ENCODE results near the gene METTL22.

METTL22 gene

DNA sequence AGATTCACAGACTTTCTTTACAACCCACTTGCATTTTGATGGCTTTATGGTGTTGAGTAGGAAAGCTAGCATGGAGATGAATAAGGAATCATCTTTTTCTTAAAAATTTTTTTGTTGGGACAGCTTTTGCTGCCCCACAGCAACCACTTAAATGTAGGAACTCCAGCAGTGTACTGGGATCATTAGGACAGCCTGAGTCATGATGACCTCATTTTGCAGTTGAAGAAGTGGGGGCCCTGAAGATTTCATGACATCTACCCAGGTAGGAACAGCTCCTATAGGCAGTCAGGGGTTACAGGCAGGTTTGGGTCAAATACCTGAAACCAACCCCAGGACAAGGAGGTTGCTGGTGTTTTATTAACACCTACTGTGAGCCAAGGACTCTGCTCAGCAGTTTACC lies 2.1 kb downstream of the METTL22 start:
- H3K9me3 ChIP-seq (ENCODE audit: control insufficient read depth in 1 of 2, low read length in 2 of 2) = no peaks in the 10 kb centered on the region
- H3K4me1 ChIP-seq (ENCODE audit: control insufficient read depth in 1 of 2, insufficient read depth in 2 of 2, low read length in 2 of 2) = peaks cover 0 to 17% of the 10 kb centered on the region in 2 donors
- H3K36me3 ChIP-seq (ENCODE audit: control insufficient read depth in 1 of 2, insufficient read depth in 2 of 2, low read length in 2 of 2) = peaks cover 26 to 30% of the 10 kb centered on the region in 2 donors
- H3K4me3 ChIP-seq (ENCODE audit: low read depth in 1 of 2, low read length in 2 of 2) = no peak overlapping the region
- H3K27me3 ChIP-seq (ENCODE audit: low read depth, low read length) = no peaks in the 10 kb centered on the region
- H3K27ac ChIP-seq (ENCODE audit: low read length) = no peak overlapping the region

DNA sequence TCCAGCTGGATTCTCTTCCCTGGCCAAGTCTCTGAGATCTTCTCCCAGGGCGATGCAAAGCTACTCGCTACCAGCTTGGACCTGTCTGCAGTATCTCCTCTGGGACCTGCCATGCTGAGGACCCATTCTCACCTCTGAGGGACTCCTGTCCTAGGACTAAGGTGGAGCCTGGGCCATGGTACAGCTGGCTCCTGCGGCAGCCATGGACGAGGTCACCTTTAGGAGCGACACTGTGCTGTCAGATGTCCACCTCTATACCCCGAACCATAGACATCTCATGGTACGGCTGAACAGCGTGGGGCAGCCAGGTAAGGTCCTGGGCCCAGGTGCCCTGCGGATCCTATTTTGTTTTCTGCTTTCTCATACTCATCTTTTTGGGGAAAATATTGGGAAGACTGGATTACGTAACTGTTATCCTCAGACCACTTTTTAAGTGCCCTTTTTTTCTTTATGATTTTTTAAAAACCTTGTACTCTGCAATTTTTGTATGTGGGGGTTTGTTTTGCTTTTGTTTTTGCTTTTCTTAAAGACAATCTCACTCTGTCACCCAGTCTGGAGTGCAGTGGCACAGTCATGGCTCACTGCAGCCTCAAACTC lies 4.1 kb downstream of the METTL22 start:
- no peaks in the 10 kb centered on the region for H3K9me3 ChIP-seq (ENCODE audit: control insufficient read depth in 1 of 2, low read length in 2 of 2)
- peaks cover 45 to 50% of the 10 kb centered on the region in 2 donors for H3K36me3 ChIP-seq (ENCODE audit: control insufficient read depth in 1 of 2, insufficient read depth in 2 of 2, low read length in 2 of 2)
- no peak overlapping the region for H3K27ac ChIP-seq (ENCODE audit: low read length)
- no peaks in the 10 kb centered on the region for H3K27me3 ChIP-seq (ENCODE audit: low read depth, low read length)
- no peak overlapping the region for H3K4me3 ChIP-seq (ENCODE audit: low read depth in 1 of 2, low read length in 2 of 2)
- H3K4me1 ChIP-seq (ENCODE audit: control insufficient read depth in 1 of 2, insufficient read depth in 2 of 2, low read length in 2 of 2) = peaks cover 0 to 17% of the 10 kb centered on the region in 2 donors

DNA sequence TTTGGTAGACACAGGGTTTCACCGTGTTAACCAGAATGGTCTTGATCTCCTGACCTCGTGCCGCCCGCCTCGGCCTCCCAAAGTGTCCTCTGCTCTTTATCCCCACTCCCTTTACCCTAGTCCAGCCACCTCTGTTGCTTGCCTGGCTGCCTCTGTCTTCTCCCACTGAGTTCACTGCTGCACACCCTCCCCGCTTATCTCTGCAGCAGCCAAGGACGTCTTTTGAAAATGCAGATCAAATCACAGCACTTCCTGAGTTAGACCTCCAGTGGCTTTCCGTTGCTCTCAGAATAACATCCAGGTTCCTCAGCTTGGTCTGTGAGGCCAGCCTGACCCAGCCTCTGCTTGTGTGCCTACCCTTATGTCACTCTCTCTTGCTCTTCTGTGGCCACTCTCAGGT lies 5.4 kb downstream of the METTL22 start:
- Histone ChIP-seq H3K4me3 (ENCODE audit: low read depth in 1 of 2, low read length in 2 of 2) (no peak overlapping the region), H3K27ac (ENCODE audit: low read length) (no peak overlapping the region), H3K9me3 (ENCODE audit: control insufficient read depth in 1 of 2, low read length in 2 of 2) (no peaks in the 10 kb centered on the region), H3K4me1 (ENCODE audit: control insufficient read depth in 1 of 2, insufficient read depth in 2 of 2, low read length in 2 of 2) (peaks cover 0 to 17% of the 10 kb centered on the region in 2 donors), H3K36me3 (ENCODE audit: control insufficient read depth in 1 of 2, insufficient read depth in 2 of 2, low read length in 2 of 2) (peaks cover 48 to 61% of the 10 kb centered on the region in 2 donors), H3K27me3 (ENCODE audit: low read depth, low read length) (no peaks in the 10 kb centered on the region)

DNA sequence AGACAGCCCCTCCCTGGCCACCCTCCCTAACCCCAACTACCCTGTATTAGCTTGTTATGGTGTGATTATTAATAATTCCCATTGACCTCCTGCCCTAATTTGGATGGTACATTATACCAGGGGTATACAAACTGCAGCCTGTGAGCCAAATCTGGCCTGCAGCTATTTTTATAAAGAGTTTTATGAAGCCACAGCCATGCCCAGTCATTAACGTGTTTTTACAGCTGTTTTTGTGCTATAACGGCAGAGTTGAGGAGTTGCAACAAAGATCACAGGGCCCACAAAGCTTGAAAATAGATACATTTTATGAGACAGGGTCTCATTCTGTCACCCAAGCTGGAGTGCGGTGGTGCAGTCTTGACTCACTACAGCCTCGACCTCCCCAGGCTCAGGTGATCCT lies 6.0 kb downstream of the METTL22 start:
- peaks cover 0 to 13% of the 10 kb centered on the region in 2 donors for H3K4me1 ChIP-seq (ENCODE audit: control insufficient read depth in 1 of 2, insufficient read depth in 2 of 2, low read length in 2 of 2)
- peaks cover 48 to 66% of the 10 kb centered on the region in 2 donors for H3K36me3 ChIP-seq (ENCODE audit: control insufficient read depth in 1 of 2, insufficient read depth in 2 of 2, low read length in 2 of 2)
- no peaks in the 10 kb centered on the region for H3K27me3 ChIP-seq (ENCODE audit: low read depth, low read length)
- H3K27ac ChIP-seq (ENCODE audit: low read length) = no peak overlapping the region
- no peak overlapping the region for H3K4me3 ChIP-seq (ENCODE audit: low read depth in 1 of 2, low read length in 2 of 2)
- H3K9me3 ChIP-seq (ENCODE audit: control insufficient read depth in 1 of 2, low read length in 2 of 2) = no peaks in the 10 kb centered on the region

DNA sequence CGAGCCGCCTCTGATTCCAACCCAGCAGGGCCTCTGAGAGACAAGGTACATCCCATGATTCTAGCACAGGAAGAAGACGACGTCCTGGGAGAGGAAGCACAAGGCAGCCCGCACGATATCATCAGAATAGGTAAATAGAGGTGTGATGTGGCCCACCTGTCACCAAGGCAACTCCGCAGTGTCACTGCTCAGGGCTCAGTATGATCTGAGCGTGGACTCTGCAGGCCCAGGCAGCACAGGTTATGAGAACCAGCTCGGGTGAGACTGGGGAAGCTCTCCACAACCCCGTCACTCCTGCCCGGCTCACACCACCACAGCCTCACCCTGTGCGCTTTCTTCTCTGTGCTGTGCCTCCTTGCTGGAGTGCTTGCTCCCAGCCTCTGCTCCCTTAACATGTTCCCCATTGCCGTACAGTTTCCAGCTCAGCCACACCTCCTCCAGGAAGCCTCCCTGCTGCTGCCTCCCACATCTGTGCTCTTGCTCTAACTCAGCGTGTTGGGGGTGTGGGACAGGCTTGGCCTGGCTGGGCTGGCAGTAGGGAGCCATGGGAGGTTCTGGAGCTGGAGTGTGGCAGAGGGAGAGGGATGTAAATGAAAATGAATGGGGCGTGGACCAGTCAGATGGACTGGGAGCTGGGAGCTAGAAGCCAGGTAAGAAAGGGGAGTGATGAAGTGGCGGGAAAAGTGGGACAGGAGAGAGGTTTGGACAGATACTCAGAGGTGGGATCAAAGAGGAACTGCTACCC lies 7.7 kb downstream of the METTL22 start:
- peaks cover 52 to 74% of the 10 kb centered on the region in 2 donors for H3K36me3 ChIP-seq (ENCODE audit: control insufficient read depth in 1 of 2, insufficient read depth in 2 of 2, low read length in 2 of 2)

DNA sequence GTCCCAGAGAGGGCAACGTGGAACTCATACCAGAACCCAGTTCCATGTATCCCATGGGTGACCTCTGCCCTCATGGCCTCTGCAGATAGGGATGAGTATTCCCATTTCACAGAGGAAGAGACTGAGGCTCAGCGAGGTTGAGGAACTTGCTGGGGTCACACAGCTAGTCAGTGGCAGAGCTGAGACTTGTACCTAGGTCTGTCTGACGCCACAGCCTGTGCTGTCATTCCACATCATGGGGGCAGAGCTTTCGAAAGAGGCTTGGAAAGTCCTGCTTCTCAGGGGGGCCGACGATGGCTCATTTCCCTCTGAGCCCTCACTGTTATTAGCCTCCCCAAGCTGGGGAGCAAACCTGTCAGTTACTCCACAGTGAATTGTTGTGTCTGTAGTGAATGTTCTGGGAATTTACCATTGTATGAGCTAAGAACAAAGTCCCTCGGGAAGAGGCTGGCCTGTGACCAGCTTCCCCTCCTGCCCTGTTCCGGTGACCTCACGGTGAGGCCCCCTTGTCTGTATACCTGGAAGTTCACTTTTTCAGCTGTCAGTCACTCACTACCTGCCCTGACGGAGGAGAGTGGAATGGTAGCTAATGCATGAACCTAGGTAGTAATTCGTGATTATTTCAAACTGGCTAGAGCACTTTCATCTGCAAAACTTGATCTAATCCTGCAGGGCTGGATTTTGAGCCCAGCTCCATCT lies 8.9 kb downstream of the METTL22 start:
- Histone ChIP-seq H3K4me1 (ENCODE audit: control insufficient read depth in 1 of 2, insufficient read depth in 2 of 2, low read length in 2 of 2) (no peaks in the 10 kb centered on the region), H3K27ac (ENCODE audit: low read length) (no peak overlapping the region)

More for the DNA sequence above, 7.7 kb downstream of the METTL22 start:
- Histone ChIP-seq H3K27ac (ENCODE audit: low read length) (no peak overlapping the region), H3K4me3 (ENCODE audit: low read depth in 1 of 2, low read length in 2 of 2) (no peak overlapping the region), H3K27me3 (ENCODE audit: low read depth, low read length) (no peaks in the 10 kb centered on the region), H3K4me1 (ENCODE audit: control insufficient read depth in 1 of 2, insufficient read depth in 2 of 2, low read length in 2 of 2) (no peaks in the 10 kb centered on the region), H3K9me3 (ENCODE audit: control insufficient read depth in 1 of 2, low read length in 2 of 2) (no peaks in the 10 kb centered on the region)

DNA sequence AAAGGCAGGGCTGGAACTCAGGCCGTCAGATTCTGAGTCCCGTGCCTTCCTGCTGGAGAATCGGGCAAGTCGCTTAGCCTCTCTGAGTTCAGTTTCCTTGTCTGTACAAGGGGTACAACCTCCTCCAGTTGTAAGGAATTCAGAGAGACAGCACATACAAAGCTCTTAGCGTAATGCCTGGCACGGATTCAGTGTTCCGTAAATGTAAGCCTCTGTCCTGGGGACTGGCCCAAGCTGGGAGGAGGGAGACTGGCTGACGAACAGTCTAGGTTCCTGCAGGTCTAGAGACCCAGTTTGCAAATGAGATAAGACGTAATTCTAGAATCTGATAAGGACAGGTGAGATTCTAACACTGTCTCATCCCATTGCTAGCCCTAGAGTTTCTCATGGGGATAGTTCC lies 9.9 kb downstream of the METTL22 start:
- Histone ChIP-seq H3K36me3 (ENCODE audit: control insufficient read depth in 1 of 2, insufficient read depth in 2 of 2, low read length in 2 of 2) (peaks cover 54 to 80% of the 10 kb centered on the region in 2 donors), H3K4me3 (ENCODE audit: low read depth in 1 of 2, low read length in 2 of 2) (no peak overlapping the region), H3K27ac (ENCODE audit: low read length) (peak overlapping the region; percentile 53), H3K9me3 (ENCODE audit: control insufficient read depth in 1 of 2, low read length in 2 of 2) (no peaks in the 10 kb centered on the region), H3K4me1 (ENCODE audit: control insufficient read depth in 1 of 2, insufficient read depth in 2 of 2, low read length in 2 of 2) (no peaks in the 10 kb centered on the region), H3K27me3 (ENCODE audit: low read depth, low read length) (no peaks in the 10 kb centered on the region)

More for the DNA sequence above, 8.9 kb downstream of the METTL22 start:
- Histone ChIP-seq H3K4me3 (ENCODE audit: low read depth in 1 of 2, low read length in 2 of 2) (no peak overlapping the region), H3K27me3 (ENCODE audit: low read depth, low read length) (no peaks in the 10 kb centered on the region), H3K9me3 (ENCODE audit: control insufficient read depth in 1 of 2, low read length in 2 of 2) (no peaks in the 10 kb centered on the region), H3K36me3 (ENCODE audit: control insufficient read depth in 1 of 2, insufficient read depth in 2 of 2, low read length in 2 of 2) (peaks cover 55 to 82% of the 10 kb centered on the region in 2 donors)

DNA sequence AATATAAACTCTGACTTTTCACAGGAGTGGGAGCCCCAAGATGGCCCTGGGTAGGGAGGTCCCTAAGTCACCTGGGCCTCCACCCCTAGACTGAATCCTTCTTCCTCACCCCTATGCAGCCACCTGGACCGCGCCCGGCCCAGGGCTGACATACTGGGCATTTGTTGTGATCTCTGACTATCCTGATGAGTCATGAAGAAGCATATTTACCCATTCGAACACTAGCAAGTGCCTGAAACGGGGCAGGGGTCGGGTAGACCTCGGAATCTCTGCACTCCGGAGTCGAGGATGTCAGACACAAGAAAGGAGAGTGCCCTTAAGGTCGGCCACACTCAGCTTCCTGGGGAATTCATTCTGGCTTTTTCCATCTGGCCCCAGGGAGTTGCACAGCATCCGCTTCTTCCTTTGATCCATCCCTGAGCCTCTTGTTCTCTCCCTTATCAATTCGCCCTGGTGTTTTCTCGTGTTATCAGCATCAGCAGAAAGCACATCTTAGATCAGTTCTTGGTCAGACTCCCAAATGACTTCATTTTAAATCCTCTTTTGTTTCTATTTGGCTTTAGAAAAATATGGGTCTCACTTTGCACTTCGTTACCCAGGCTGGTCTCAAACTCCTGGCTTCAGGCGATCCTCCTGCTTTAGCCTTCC lies 10.4 kb downstream of the METTL22 start:
- Histone ChIP-seq H3K9me3 (ENCODE audit: control insufficient read depth in 1 of 2, low read length in 2 of 2) (no peaks in the 10 kb centered on the region), H3K4me1 (ENCODE audit: control insufficient read depth in 1 of 2, insufficient read depth in 2 of 2, low read length in 2 of 2) (no peaks in the 10 kb centered on the region), H3K27me3 (ENCODE audit: low read depth, low read length) (no peaks in the 10 kb centered on the region), H3K27ac (ENCODE audit: low read length) (peak overlapping the region; percentile 53), H3K36me3 (ENCODE audit: control insufficient read depth in 1 of 2, insufficient read depth in 2 of 2, low read length in 2 of 2) (peaks cover 58 to 77% of the 10 kb centered on the region in 2 donors), H3K4me3 (ENCODE audit: low read depth in 1 of 2, low read length in 2 of 2) (no peak overlapping the region)

DNA sequence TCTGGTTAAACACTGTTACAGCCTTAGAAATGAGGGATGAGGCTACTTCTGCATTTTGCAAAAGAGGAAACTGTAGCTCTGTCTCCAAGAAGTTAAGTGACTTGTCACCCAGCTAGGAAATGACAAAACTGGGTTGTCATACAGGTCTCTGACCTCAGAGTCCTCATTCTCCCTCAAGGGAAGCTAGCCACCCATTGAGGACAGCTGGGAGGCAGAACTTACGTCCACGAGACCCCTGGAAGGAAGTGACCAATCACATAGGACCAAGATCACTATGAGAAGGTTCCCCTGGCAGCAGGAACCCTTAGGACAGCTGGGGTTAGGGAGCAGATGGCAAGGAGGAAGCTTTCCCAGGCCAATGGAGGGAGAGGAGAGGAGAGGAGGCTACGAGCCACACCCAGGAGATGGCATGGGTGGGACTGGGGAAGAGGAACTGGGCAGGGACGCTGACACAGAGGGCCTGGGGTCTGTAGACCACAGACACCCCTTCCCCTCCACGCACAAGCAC lies 11.2 kb downstream of the METTL22 start:
- H3K27ac ChIP-seq (ENCODE audit: low read length) = peak overlapping the region; percentile 56
- peaks cover 53 to 76% of the 10 kb centered on the region in 2 donors for H3K36me3 ChIP-seq (ENCODE audit: control insufficient read depth in 1 of 2, insufficient read depth in 2 of 2, low read length in 2 of 2)
- no peaks in the 10 kb centered on the region for H3K4me1 ChIP-seq (ENCODE audit: control insufficient read depth in 1 of 2, insufficient read depth in 2 of 2, low read length in 2 of 2)
- no peaks in the 10 kb centered on the region for H3K27me3 ChIP-seq (ENCODE audit: low read depth, low read length)
- H3K4me3 ChIP-seq (ENCODE audit: low read depth in 1 of 2, low read length in 2 of 2) = no peak overlapping the region
- H3K9me3 ChIP-seq (ENCODE audit: control insufficient read depth in 1 of 2, low read length in 2 of 2) = no peaks in the 10 kb centered on the region

DNA sequence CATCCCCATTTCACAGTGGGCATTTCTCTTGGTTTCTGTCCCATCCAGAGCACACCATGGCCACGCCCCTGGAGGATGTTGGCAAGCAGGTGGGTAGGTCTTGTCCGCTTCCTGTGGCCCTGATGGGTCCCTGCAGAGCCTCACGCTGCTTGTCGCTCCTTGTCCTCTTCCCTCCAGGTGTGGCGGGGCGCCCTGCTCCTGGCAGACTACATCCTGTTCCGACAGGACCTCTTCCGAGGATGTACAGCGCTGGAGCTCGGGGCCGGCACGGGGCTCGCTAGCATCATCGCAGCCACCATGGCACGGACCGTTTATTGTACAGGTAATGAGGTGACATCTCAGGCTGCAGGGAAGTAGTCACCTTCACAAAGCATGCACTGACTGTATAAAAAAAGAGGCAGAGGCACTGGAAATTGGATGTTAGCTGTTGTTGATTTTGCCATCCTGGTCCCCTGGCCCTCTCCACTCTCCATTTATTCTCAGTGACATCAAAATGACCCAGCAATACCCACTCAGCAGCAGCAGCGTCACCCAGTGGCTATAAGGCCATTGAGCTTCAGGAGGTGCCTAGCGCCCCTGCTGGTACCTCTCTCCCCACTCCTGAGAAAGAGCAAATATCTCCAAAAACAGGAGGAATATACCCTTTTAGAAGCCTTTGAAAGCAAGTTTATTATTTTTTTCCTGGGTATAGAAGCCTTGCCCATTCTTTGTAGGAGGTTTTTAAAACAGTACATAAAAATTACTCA lies 13.7 kb downstream of the METTL22 start:
- no peak overlapping the region for H3K4me3 ChIP-seq (ENCODE audit: low read depth in 1 of 2, low read length in 2 of 2)
- H3K4me1 ChIP-seq (ENCODE audit: control insufficient read depth in 1 of 2, insufficient read depth in 2 of 2, low read length in 2 of 2) = no peaks in the 10 kb centered on the region
- H3K27me3 ChIP-seq (ENCODE audit: low read depth, low read length) = no peaks in the 10 kb centered on the region
- peaks cover 49 to 75% of the 10 kb centered on the region in 2 donors for H3K36me3 ChIP-seq (ENCODE audit: control insufficient read depth in 1 of 2, insufficient read depth in 2 of 2, low read length in 2 of 2)
- no peaks in the 10 kb centered on the region for H3K9me3 ChIP-seq (ENCODE audit: control insufficient read depth in 1 of 2, low read length in 2 of 2)
- no peak overlapping the region for H3K27ac ChIP-seq (ENCODE audit: low read length)
